GM12873 (cell line): ENCODE data around the gene DOCK3.

ENCODE experiments used
- TF ChIP-seq, protein P1 (sequence below): IDR thresholded peaks from 2 replicates; pipeline ENCODE4 v1.5.1; 2012; ENCODE audit warnings: low read depth, mild to moderate bottlenecking, moderate library complexity, low read length, control low read depth; ENCODE audit not compliant: insufficient read depth; ENCODE audit errors: missing control alignments

The DOCK3 gene

DNA sequence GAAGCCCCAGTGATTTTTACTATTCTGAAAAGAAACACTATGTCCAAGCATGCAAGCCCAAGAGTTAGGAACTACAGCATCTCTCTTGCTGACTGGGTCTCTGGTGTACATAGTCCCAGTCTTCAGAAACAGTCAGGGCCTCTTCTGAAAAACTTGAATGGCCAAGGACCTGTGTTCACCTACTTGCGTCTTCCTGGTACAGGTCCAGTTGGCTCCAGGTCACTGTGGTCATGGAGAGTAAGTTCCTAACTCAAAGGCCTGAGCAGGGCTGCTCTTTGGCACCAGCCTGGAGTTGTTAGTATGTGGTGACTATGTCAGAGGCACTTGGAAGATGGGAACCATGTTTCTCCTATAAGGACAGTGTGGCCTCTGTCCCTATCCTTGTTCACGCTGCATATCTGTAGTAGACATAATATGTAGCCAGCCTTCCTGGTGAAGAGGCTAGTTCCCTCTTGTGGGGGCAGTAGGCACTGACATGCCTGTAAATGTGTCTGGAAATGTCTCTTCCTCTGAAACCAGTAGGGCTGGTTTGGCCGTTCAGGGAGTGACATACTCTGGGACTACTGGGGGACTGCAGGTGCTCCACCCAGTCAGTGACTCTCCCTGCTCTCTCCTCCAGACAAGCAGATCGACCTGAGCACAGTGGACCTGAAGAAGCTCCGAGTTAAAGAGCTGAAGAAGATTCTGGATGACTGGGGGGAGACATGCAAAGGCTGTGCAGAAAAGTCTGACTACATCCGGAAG, 713.7 kb downstream of the DOCK3 start:
- TF ChIP-seq, protein P1, sequence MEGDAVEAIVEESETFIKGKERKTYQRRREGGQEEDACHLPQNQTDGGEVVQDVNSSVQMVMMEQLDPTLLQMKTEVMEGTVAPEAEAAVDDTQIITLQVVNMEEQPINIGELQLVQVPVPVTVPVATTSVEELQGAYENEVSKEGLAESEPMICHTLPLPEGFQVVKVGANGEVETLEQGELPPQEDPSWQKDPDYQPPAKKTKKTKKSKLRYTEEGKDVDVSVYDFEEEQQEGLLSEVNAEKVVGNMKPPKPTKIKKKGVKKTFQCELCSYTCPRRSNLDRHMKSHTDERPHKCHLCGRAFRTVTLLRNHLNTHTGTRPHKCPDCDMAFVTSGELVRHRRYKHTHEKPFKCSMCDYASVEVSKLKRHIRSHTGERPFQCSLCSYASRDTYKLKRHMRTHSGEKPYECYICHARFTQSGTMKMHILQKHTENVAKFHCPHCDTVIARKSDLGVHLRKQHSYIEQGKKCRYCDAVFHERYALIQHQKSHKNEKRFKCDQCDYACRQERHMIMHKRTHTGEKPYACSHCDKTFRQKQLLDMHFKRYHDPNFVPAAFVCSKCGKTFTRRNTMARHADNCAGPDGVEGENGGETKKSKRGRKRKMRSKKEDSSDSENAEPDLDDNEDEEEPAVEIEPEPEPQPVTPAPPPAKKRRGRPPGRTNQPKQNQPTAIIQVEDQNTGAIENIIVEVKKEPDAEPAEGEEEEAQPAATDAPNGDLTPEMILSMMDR = peak; percentile 33

DNA sequence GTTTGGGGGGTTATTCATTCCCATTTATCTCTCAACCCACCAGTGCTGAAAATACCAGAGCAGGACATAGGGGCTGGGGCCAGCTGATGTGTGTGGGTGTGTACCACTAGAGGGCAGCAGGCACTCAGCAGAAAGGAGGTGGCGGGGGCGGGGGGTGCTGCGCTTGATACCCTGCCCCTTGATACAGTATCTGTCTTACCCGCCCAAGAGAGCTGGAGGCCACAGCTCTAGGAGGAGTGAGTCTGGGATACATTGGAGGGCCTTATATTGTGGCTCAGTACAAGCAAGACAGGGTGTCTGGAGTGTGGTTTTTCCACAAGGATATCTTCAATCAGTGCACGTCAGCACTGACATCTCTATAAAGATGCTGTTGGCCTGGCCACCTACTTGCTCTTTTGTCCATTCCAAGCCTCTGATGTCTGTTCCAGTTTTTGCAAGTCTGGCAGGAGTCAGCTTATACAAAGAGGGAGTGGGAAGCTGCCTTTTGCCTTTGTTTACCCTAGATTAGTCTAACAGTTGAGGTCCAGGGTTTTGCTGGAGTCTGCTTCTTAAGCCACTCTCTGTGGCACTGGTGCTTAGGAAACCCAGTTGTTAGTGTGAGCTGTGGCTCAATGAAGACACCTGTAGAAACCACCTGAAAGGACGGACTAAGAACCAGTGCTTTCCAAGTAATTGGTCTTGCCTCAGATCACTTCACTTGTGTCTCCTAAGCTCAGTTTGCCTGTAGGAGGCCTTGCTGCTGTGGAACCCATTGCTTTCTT, 714.9 kb downstream of the DOCK3 start:
- TF ChIP-seq, protein P1 = peak; percentile 82

DNA sequence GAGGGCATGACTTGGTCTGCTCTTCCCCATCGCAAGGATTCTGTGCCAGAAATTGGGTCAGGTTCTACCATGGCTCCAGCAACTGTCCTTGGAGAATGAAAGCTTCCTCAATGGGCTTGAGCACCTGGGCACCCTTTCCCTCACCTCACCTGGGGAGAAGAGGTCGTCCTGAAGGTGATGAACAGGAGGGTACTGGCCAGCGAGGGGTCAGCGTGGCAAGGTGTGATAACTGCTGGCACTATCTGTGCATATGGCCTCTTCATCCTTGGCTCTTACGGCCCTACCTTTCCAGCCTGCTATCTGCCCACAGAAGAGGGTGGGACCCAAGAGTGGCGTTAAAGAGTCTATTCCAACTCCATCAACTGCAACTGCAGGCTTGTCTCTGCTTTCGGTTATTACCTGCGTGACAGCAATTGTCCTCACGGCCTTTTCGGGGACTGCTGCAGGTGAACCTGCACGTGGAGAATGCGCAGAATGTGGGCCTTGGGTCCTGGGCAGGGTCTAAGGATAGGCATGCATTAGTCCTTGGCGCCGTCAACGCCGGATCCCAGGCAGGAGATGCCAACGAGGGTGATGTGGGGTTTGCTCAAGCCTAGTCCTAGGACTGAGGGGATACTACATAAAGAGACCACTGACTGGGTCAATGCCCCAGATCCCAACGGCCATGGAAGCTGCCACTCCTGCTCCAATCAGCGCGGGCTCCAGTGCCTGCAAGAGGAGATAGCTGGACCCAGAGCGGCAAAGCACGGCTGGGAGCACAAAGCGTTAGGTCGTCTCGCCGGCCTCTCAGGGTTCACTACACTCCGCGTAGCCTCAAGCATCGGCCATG, 715.7 kb downstream of the DOCK3 start:
- TF ChIP-seq, protein P1 = no peak

DNA sequence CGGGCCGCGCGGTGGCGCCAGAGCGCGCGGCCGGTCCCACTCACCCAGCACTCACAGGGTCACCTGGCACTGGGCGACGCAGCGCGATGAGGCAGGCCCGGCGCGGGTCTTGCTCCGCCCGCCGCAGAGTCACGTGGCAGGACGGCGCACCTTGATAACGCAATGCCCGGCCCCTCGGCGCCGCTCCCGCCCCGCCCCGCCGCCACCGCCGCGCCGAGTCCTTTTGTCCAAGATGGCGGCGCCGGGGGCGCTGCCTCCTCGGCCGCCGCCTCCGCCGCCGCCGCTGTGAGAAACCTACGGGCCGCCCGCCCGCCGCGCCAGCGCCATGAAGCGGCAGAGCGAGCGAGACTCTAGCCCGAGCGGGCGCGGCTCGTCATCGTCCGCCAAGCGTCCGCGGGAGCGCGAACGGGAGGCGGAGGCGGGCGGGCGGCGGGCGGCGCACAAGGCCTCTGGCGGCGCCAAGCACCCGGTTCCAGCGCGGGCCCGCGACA, 716.4 kb downstream of the DOCK3 start, which contains the start of gene RBM15B:
Gene RBM15B, plus strand, starts transcription at position 211 of the 491 bp plus-strand sequence. Its CDS starts 115 bp downstream, at position 326.
- TF ChIP-seq, protein P1 = peak; percentile 95

DNA sequence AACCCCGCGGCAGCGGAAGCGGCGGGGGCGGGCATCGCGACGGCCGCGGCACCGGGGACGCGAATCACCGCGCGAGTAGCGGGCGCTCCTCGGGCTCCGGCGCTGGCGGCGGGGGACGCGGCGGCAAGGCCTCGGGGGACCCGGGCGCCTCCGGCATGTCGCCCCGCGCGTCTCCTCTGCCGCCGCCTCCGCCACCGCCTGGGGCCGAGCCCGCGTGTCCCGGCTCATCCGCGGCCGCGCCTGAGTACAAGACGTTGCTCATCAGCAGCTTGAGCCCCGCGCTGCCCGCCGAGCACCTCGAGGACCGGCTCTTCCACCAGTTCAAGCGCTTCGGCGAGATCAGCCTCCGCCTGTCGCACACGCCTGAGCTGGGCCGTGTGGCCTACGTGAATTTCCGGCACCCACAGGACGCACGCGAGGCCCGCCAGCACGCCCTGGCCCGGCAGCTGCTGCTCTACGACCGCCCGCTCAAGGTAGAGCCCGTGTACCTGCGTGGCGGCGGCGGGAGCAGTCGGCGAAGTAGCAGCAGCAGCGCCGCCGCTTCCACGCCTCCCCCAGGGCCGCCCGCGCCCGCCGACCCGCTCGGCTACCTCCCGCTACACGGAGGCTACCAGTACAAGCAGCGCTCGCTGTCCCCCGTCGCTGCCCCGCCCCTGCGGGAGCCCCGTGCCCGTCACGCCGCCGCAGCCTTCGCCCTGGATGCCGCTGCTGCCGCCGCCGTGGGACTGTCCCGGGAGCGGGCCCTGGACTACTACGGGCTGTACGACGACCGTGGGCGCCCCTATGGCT, 717.0 kb downstream of the DOCK3 start:
- TF ChIP-seq, protein P1 = no peak

DNA sequence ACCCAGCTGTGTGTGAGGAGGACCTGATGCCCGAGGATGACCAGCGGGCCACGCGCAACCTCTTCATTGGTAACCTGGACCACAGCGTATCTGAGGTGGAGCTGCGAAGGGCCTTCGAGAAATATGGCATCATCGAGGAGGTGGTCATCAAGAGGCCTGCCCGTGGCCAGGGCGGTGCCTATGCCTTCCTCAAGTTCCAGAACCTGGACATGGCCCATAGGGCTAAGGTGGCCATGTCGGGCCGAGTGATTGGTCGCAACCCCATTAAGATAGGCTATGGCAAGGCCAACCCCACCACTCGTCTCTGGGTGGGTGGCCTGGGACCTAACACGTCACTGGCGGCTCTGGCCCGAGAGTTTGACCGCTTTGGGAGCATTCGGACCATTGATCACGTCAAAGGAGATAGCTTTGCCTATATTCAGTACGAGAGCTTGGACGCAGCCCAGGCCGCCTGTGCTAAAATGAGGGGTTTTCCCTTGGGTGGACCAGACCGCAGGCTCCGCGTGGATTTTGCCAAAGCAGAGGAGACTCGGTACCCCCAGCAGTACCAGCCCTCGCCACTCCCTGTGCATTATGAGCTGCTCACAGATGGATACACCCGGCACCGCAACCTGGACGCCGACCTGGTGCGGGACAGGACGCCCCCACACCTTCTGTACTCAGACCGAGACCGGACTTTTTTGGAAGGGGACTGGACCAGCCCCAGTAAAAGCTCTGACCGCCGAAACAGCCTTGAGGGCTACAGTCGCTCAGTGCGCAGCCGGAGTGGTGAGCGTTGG, 717.8 kb downstream of the DOCK3 start:
- TF ChIP-seq, protein P1 = no peak
